ENCODE measurements around the gene ZNF22.
A peak's percentile ranks its signal among the peaks of the same experiment; 100 is the strongest.

ZNF22 gene

GRCh38 chr10:44986670-44987069, 14.1 kb upstream of the ZNF22 start:
- Histone ChIP-seq H3K4me1 (ENCODE audit: insufficient read depth, low read length) (peaks cover 35% of the 10 kb centered on the region; the same call in 1 of the 2 replicates), H3K27me3 (ENCODE audit: insufficient read depth, low read length) (peaks cover 13% of the 10 kb centered on the region; the same call in 1 of the 2 replicates), H3K9ac (ENCODE audit: low read depth, low read length) (no peak overlapping the region)

GRCh38 chr10:44988957-44989585, 11.7 kb upstream of the ZNF22 start:
- H3K4me3 ChIP-seq (ENCODE audit: low read length) = no peak overlapping the region
- H3K4me1 ChIP-seq (ENCODE audit: insufficient read depth, low read length) = peaks cover 35% of the 10 kb centered on the region
- H3K27me3 ChIP-seq (ENCODE audit: insufficient read depth, low read length) = peaks cover 13% of the 10 kb centered on the region; the same call in 1 of the 2 replicates
- no peak overlapping the region for H3K9ac ChIP-seq (ENCODE audit: low read depth, low read length)
- H3K9me3 ChIP-seq (ENCODE audit: insufficient read depth, low read depth, low read length) = no peaks in the 10 kb centered on the region
- no peaks in the 10 kb centered on the region for H3K36me3 ChIP-seq (ENCODE audit: insufficient read depth, low read depth, low read length)
- H3K27ac ChIP-seq (ENCODE audit: low read length) = no peak overlapping the region

More at GRCh38 chr10:44986670-44987069, 14.1 kb upstream of the ZNF22 start:
- Histone ChIP-seq H3K36me3 (ENCODE audit: insufficient read depth, low read depth, low read length) (no peaks in the 10 kb centered on the region), H3K4me3 (ENCODE audit: low read length) (no peak overlapping the region), H3K27ac (ENCODE audit: low read length) (no peak overlapping the region), H3K9me3 (ENCODE audit: insufficient read depth, low read depth, low read length) (no peaks in the 10 kb centered on the region)

- no peak overlapping the region for H3K27ac ChIP-seq (ENCODE audit: low read length)
- peaks cover 39% of the 10 kb centered on the region for H3K4me1 ChIP-seq (ENCODE audit: insufficient read depth, low read length)
- H3K27me3 ChIP-seq (ENCODE audit: insufficient read depth, low read length) = peaks cover 13% of the 10 kb centered on the region; the same call in 1 of the 2 replicates
- no peaks in the 10 kb centered on the region for H3K36me3 ChIP-seq (ENCODE audit: insufficient read depth, low read depth, low read length)
- H3K9ac ChIP-seq (ENCODE audit: low read depth, low read length) = no peak overlapping the region
- H3K4me3 ChIP-seq (ENCODE audit: low read length) = peak overlapping the region; percentile 27; the same call in 1 of the 2 replicates
- no peaks in the 10 kb centered on the region for H3K9me3 ChIP-seq (ENCODE audit: insufficient read depth, low read depth, low read length)
Observed at GRCh38 chr10:44989597-44990301, 11.0 kb upstream of the ZNF22 start.

GRCh38 chr10:44990302-44990655, 10.4 kb upstream of the ZNF22 start:
- Histone ChIP-seq H3K9me3 (ENCODE audit: insufficient read depth, low read depth, low read length) (no peaks in the 10 kb centered on the region), H3K4me3 (ENCODE audit: low read length) (peak overlapping the region; percentile 27; the same call in 1 of the 2 replicates), H3K36me3 (ENCODE audit: insufficient read depth, low read depth, low read length) (no peaks in the 10 kb centered on the region), H3K4me1 (ENCODE audit: insufficient read depth, low read length) (peaks cover 38% of the 10 kb centered on the region), H3K27ac (ENCODE audit: low read length) (no peak overlapping the region), H3K27me3 (ENCODE audit: insufficient read depth, low read length) (peaks cover 13% of the 10 kb centered on the region; the same call in 1 of the 2 replicates), H3K9ac (ENCODE audit: low read depth, low read length) (no peak overlapping the region)

GRCh38 chr10:44990965-44991364, 9.8 kb upstream of the ZNF22 start:
- H3K27ac ChIP-seq (ENCODE audit: low read length) = peak overlapping the region; percentile 17
- no peaks in the 10 kb centered on the region for H3K36me3 ChIP-seq (ENCODE audit: insufficient read depth, low read depth, low read length)
- H3K9me3 ChIP-seq (ENCODE audit: insufficient read depth, low read depth, low read length) = no peaks in the 10 kb centered on the region
- peaks cover 31% of the 10 kb centered on the region for H3K4me1 ChIP-seq (ENCODE audit: insufficient read depth, low read length)
- peaks cover 13% of the 10 kb centered on the region; the same call in 1 of the 2 replicates for H3K27me3 ChIP-seq (ENCODE audit: insufficient read depth, low read length)
- no peak overlapping the region; the same call in 1 of the 2 replicates for H3K4me3 ChIP-seq (ENCODE audit: low read length)
- H3K9ac ChIP-seq (ENCODE audit: low read depth, low read length) = no peak overlapping the region

- Histone ChIP-seq H3K9me3 (ENCODE audit: insufficient read depth, low read depth, low read length) (no peaks in the 10 kb centered on the region), H3K27me3 (ENCODE audit: insufficient read depth, low read length) (peaks cover 13% of the 10 kb centered on the region; the same call in 1 of the 2 replicates), H3K36me3 (ENCODE audit: insufficient read depth, low read depth, low read length) (no peaks in the 10 kb centered on the region), H3K9ac (ENCODE audit: low read depth, low read length) (no peak overlapping the region), H3K27ac (ENCODE audit: low read length) (no peak overlapping the region), H3K4me3 (ENCODE audit: low read length) (no peak overlapping the region), H3K4me1 (ENCODE audit: insufficient read depth, low read length) (peaks cover 25% of the 10 kb centered on the region)
Observed at GRCh38 chr10:44991571-44991970, 9.2 kb upstream of the ZNF22 start.

GRCh38 chr10:44992070-44992731, 8.5 kb upstream of the ZNF22 start:
- peaks cover 23% of the 10 kb centered on the region for H3K4me1 ChIP-seq (ENCODE audit: insufficient read depth, low read length)
- H3K9ac ChIP-seq (ENCODE audit: low read depth, low read length) = no peak overlapping the region

GRCh38 chr10:44992732-44993225, 7.9 kb upstream of the ZNF22 start:
- Histone ChIP-seq H3K9ac (ENCODE audit: low read depth, low read length) (no peak overlapping the region), H3K9me3 (ENCODE audit: insufficient read depth, low read depth, low read length) (no peaks in the 10 kb centered on the region), H3K4me3 (ENCODE audit: low read length) (no peak overlapping the region), H3K27me3 (ENCODE audit: insufficient read depth, low read length) (peaks cover 13% of the 10 kb centered on the region; the same call in 1 of the 2 replicates), H3K36me3 (ENCODE audit: insufficient read depth, low read depth, low read length) (no peaks in the 10 kb centered on the region), H3K4me1 (ENCODE audit: insufficient read depth, low read length) (peaks cover 23% of the 10 kb centered on the region), H3K27ac (ENCODE audit: low read length) (no peak overlapping the region)

More at GRCh38 chr10:44992070-44992731, 8.5 kb upstream of the ZNF22 start:
- Histone ChIP-seq H3K9me3 (ENCODE audit: insufficient read depth, low read depth, low read length) (no peaks in the 10 kb centered on the region), H3K36me3 (ENCODE audit: insufficient read depth, low read depth, low read length) (no peaks in the 10 kb centered on the region), H3K27me3 (ENCODE audit: insufficient read depth, low read length) (peaks cover 13% of the 10 kb centered on the region; the same call in 1 of the 2 replicates), H3K4me3 (ENCODE audit: low read length) (no peak overlapping the region), H3K27ac (ENCODE audit: low read length) (no peak overlapping the region)

GRCh38 chr10:44993226-44993921, 7.3 kb upstream of the ZNF22 start:
- Histone ChIP-seq H3K9me3 (ENCODE audit: insufficient read depth, low read depth, low read length) (no peaks in the 10 kb centered on the region), H3K9ac (ENCODE audit: low read depth, low read length) (no peak overlapping the region), H3K4me1 (ENCODE audit: insufficient read depth, low read length) (peaks cover 23% of the 10 kb centered on the region), H3K27ac (ENCODE audit: low read length) (no peak overlapping the region), H3K36me3 (ENCODE audit: insufficient read depth, low read depth, low read length) (no peaks in the 10 kb centered on the region), H3K27me3 (ENCODE audit: insufficient read depth, low read length) (peaks cover 13% of the 10 kb centered on the region; the same call in 1 of the 2 replicates), H3K4me3 (ENCODE audit: low read length) (no peak overlapping the region)

GRCh38 chr10:44993922-44994751, 6.6 kb upstream of the ZNF22 start:
- H3K9me3 ChIP-seq (ENCODE audit: insufficient read depth, low read depth, low read length) = no peaks in the 10 kb centered on the region
- peaks cover 23% of the 10 kb centered on the region for H3K4me1 ChIP-seq (ENCODE audit: insufficient read depth, low read length)
- H3K4me3 ChIP-seq (ENCODE audit: low read length) = no peak overlapping the region
- no peaks in the 10 kb centered on the region for H3K36me3 ChIP-seq (ENCODE audit: insufficient read depth, low read depth, low read length)
- H3K9ac ChIP-seq (ENCODE audit: low read depth, low read length) = no peak overlapping the region
- peaks cover 6% of the 10 kb centered on the region; the same call in 1 of the 2 replicates for H3K27me3 ChIP-seq (ENCODE audit: insufficient read depth, low read length)
- H3K27ac ChIP-seq (ENCODE audit: low read length) = no peak overlapping the region
